Mesodermal cell (in vitro differentiated cells): ENCODE measurements around the gene ISL1.
A peak's percentile ranks its signal among the peaks of the same experiment; 100 is the strongest.

ENCODE experiments used
- H3K27ac ChIP-seq: 2 replicates; pipeline ENCODE4 v1.7.0; 2013; ENCODE audit warnings: mild to moderate bottlenecking, low read depth, low read length, moderate library complexity; ENCODE audit not compliant: severe bottlenecking
- H3K36me3 ChIP-seq: 2 replicates; pipeline ENCODE4 v1.7.1; 2013; ENCODE audit warnings: mild to moderate bottlenecking, low read length, moderate library complexity; ENCODE audit not compliant: control insufficient read depth, insufficient read depth
- H3K4me1 ChIP-seq: one replicate; pipeline ENCODE4 v1.7.1; 2013; ENCODE audit warnings: mild to moderate bottlenecking, low read length; ENCODE audit not compliant: insufficient read depth, control insufficient read depth, poor library complexity, severe bottlenecking
- H3K4me3 ChIP-seq: 2 replicates; pipeline ENCODE4 v1.7.0; 2013; ENCODE audit warnings: low read length, control low read depth, mild to moderate bottlenecking; ENCODE audit not compliant: insufficient read depth, poor library complexity, severe bottlenecking; ENCODE audit errors: extremely low read depth
- H3K9me3 ChIP-seq: 2 replicates; pipeline ENCODE4 v1.7.1; 2013; ENCODE audit warnings: mild to moderate bottlenecking, low read length, moderate library complexity; ENCODE audit not compliant: control insufficient read depth
- WGBS, 2 experiments: methylation state at CpG; one replicate each; pipeline ENCODE4 v1.1.5; 2013; ENCODE audit warnings: missing lambda C conversion rate in 2 of 2; ENCODE audit not compliant: insufficient coverage in 2 of 2; 5-methylcytosine and 5-hydroxymethylcytosine counted together

Gene ISL1

GRCh38 chr5:51387884-51388275 lies 4.6 kb downstream of the ISL1 start:
- H3K27ac ChIP-seq = no peak overlapping the region
- H3K4me3 ChIP-seq = peak overlapping the region; percentile 9
- no peaks in the 10 kb centered on the region for H3K9me3 ChIP-seq
- peaks cover 23% of the 10 kb centered on the region for H3K4me1 ChIP-seq
- H3K36me3 ChIP-seq = no peaks in the 10 kb centered on the region
- WGBS, 2 experiments = 12% methylated on average over 7 to 9 of the region's 10 CpGs

GRCh38 chr5:51388488-51389287 lies 5.4 kb downstream of the ISL1 start:
- Histone ChIP-seq H3K36me3 (peaks cover 4% of the 10 kb centered on the region), H3K4me3 (peak overlapping the region; percentile 16), H3K27ac (no peak overlapping the region), H3K9me3 (no peaks in the 10 kb centered on the region), H3K4me1 (peaks cover 23% of the 10 kb centered on the region)
- WGBS, 2 experiments = 3 to 7% methylated on average over 4 to 6 of the region's 12 CpGs

GRCh38 chr5:51389288-51389576 lies 6.0 kb downstream of the ISL1 start:
- WGBS, 2 experiments = 0 to 1% methylated on average over 10 to 15 of the region's 17 CpGs
- no peak overlapping the region for H3K27ac ChIP-seq
- peaks cover 9% of the 10 kb centered on the region for H3K36me3 ChIP-seq
- peak overlapping the region; percentile 16 for H3K4me3 ChIP-seq
- no peaks in the 10 kb centered on the region for H3K9me3 ChIP-seq
- peaks cover 23% of the 10 kb centered on the region for H3K4me1 ChIP-seq

- WGBS, 2 experiments = 3 to 4% methylated on average over 39 to 52 of the region's 68 CpGs
- no peak overlapping the region for H3K27ac ChIP-seq
- H3K9me3 ChIP-seq = no peaks in the 10 kb centered on the region
- peak overlapping the region; percentile 31 for H3K4me3 ChIP-seq
- H3K36me3 ChIP-seq = peaks cover 9% of the 10 kb centered on the region
- peaks cover 23% of the 10 kb centered on the region for H3K4me1 ChIP-seq
These were observed 6.6 kb downstream of the ISL1 start for GRCh38 chr5:51389577-51390463.

GRCh38 chr5:51391175-51391574 lies 7.9 kb downstream of the ISL1 start:
- Histone ChIP-seq H3K36me3 (peaks cover 9% of the 10 kb centered on the region), H3K9me3 (no peaks in the 10 kb centered on the region), H3K27ac (no peak overlapping the region), H3K4me3 (no peak overlapping the region), H3K4me1 (peaks cover 21% of the 10 kb centered on the region)
- WGBS, 2 experiments = 6 to 21% methylated on average over 4 to 5 of the region's 5 CpGs

- Histone ChIP-seq H3K4me3 (no peak overlapping the region), H3K9me3 (no peaks in the 10 kb centered on the region), H3K36me3 (peaks cover 9% of the 10 kb centered on the region), H3K4me1 (peaks cover 28% of the 10 kb centered on the region), H3K27ac (no peak overlapping the region)
- 9 to 14% methylated on average over 1 to 2 of the region's 3 CpGs for WGBS, 2 experiments
These were observed 9.5 kb downstream of the ISL1 start for GRCh38 chr5:51392689-51393199.

GRCh38 chr5:51394609-51395008 lies 11.4 kb downstream of the ISL1 start:
- no CpG with 5 or more reads among the region's 2 CpGs for WGBS, 2 experiments
- peaks cover 22% of the 10 kb centered on the region for H3K4me1 ChIP-seq
- H3K4me3 ChIP-seq = no peak overlapping the region
- H3K27ac ChIP-seq = no peak overlapping the region
- H3K9me3 ChIP-seq = no peaks in the 10 kb centered on the region
- peaks cover 9% of the 10 kb centered on the region for H3K36me3 ChIP-seq

- Histone ChIP-seq H3K36me3 (peaks cover 9% of the 10 kb centered on the region), H3K27ac (no peak overlapping the region)
- 38 to 83% methylated on average over 1 to 3 of the region's 6 CpGs for WGBS, 2 experiments
These were observed 12.0 kb downstream of the ISL1 start for GRCh38 chr5:51395245-51395644.

GRCh38 chr5:51395666-51396356 lies 12.6 kb downstream of the ISL1 start:
- H3K36me3 ChIP-seq = peaks cover 9% of the 10 kb centered on the region
- H3K27ac ChIP-seq = no peak overlapping the region
- H3K4me3 ChIP-seq = no peak overlapping the region
- H3K9me3 ChIP-seq = no peaks in the 10 kb centered on the region
- peaks cover 27% of the 10 kb centered on the region for H3K4me1 ChIP-seq
- WGBS, 2 experiments = 0 to 9% methylated on average over 1 to 3 of the region's 10 CpGs

More at GRCh38 chr5:51395245-51395644, 12.0 kb downstream of the ISL1 start:
- Histone ChIP-seq H3K9me3 (no peaks in the 10 kb centered on the region), H3K4me1 (peaks cover 28% of the 10 kb centered on the region), H3K4me3 (no peak overlapping the region)

GRCh38 chr5:51396797-51397196 lies 13.5 kb downstream of the ISL1 start:
- Histone ChIP-seq H3K36me3 (peaks cover 9% of the 10 kb centered on the region), H3K4me3 (no peak overlapping the region), H3K27ac (no peak overlapping the region), H3K9me3 (no peaks in the 10 kb centered on the region), H3K4me1 (peaks cover 25% of the 10 kb centered on the region)
- WGBS, 2 experiments = 0% methylated on average over 2 to 3 of the region's 4 CpGs
